ENCODE measurements around the gene CA10.

DNA sequence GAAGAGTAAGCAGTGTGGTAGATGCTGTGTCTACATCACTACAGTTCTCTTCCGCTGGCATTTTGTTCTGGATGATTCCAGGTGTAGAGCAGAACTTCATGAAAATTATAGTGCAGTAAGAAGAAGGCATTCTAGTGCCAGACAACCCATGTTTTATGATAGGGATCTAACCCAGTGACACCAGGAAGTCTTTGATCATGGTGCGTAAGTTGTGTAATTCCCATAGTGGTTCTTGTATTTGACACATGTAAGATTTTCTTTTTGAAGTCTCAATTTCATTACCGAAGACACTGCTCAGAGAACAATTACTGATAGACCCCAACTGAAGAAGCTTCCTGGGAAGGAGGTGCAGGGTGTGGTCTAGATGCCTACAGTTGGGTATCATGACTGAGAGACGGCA, 356.9 kb downstream of the CA10 start:
- TF ChIP-seq, protein P1, sequence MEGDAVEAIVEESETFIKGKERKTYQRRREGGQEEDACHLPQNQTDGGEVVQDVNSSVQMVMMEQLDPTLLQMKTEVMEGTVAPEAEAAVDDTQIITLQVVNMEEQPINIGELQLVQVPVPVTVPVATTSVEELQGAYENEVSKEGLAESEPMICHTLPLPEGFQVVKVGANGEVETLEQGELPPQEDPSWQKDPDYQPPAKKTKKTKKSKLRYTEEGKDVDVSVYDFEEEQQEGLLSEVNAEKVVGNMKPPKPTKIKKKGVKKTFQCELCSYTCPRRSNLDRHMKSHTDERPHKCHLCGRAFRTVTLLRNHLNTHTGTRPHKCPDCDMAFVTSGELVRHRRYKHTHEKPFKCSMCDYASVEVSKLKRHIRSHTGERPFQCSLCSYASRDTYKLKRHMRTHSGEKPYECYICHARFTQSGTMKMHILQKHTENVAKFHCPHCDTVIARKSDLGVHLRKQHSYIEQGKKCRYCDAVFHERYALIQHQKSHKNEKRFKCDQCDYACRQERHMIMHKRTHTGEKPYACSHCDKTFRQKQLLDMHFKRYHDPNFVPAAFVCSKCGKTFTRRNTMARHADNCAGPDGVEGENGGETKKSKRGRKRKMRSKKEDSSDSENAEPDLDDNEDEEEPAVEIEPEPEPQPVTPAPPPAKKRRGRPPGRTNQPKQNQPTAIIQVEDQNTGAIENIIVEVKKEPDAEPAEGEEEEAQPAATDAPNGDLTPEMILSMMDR (IDR thresholded peaks at IDR 0.05; ENCODE audit: low read depth, low read length, poor library complexity, severe bottlenecking): no peak
- no peak for TF ChIP-seq EZH2phosphoT487 (IDR thresholded peaks at IDR 0.05; ENCODE audit: borderline replicate concordance, low read length)

Data from DOHH2 (cell line).